ENCODE measurements around the gene SGMS1.
"Not testable (repeated sequence)": the region's sequence is repeated elsewhere in the genome, so short reads cannot be mapped to it uniquely, and the experiment has no call there.

SGMS1 gene

GRCh38 chr10:50552771-50553535 is 70.8 kb downstream of the SGMS1 start:
- FAIRE-seq = no peak

- FAIRE-seq = no peak
These were observed 71.4 kb downstream of the SGMS1 start for GRCh38 chr10:50552308-50552707.

GRCh38 chr10:50551894-50552293 is 71.9 kb downstream of the SGMS1 start:
- FAIRE-seq = no peak

DNA sequence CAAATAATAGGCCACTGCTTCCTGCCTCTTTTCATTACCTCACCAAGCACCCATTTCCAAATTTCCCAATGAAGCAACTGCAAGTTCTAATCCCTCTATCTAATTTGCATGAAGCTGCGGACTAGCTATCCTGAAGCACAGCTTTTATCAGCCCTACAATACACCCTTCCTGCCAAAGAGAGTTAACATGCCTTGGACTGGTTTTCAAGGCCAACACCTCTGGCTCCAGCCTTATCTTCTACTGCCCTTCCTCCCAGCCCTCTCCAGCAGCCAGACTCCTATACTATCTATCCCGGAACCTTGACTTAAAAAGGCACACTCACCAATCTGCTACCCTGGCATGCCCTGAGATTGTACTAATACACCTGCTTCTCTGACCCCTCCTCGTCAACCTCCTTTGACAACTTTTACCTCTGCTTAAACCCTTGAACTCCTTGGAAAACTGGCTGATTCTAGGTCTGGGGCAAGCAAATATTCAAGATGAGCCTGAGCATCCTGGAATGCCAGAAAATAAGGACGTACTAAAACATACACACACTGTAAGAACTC is 73.4 kb downstream of the SGMS1 start:
- FAIRE-seq = no peak

GRCh38 chr10:50549186-50549585 is 74.6 kb downstream of the SGMS1 start:
- not testable (repeated sequence) for FAIRE-seq

GRCh38 chr10:50548481-50548880 is 75.3 kb downstream of the SGMS1 start:
- not testable (repeated sequence) for FAIRE-seq

DNA sequence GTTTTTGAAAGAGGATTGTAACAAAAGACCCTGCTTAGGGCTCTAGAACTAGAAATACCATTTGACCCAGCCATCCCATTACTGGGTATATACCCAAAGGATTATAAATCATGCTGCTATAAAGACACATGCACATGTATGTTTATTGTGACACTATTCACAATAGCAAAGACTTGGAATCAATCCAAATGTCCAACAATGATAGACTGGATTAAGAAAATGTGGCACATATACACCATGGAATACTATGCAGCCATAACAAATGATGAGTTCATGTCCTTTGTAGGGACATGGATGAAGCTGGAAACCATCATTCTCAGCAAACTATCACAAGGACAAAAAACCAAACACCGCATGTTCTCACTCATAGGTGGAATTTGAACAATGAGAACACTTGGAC is 77.5 kb downstream of the SGMS1 start:
- not testable (repeated sequence) for FAIRE-seq

- FAIRE-seq = no peak
These were observed 77.9 kb downstream of the SGMS1 start for GRCh38 chr10:50545846-50546245.

GRCh38 chr10:50544857-50545429 is 78.8 kb downstream of the SGMS1 start:
- FAIRE-seq = no peak

DNA sequence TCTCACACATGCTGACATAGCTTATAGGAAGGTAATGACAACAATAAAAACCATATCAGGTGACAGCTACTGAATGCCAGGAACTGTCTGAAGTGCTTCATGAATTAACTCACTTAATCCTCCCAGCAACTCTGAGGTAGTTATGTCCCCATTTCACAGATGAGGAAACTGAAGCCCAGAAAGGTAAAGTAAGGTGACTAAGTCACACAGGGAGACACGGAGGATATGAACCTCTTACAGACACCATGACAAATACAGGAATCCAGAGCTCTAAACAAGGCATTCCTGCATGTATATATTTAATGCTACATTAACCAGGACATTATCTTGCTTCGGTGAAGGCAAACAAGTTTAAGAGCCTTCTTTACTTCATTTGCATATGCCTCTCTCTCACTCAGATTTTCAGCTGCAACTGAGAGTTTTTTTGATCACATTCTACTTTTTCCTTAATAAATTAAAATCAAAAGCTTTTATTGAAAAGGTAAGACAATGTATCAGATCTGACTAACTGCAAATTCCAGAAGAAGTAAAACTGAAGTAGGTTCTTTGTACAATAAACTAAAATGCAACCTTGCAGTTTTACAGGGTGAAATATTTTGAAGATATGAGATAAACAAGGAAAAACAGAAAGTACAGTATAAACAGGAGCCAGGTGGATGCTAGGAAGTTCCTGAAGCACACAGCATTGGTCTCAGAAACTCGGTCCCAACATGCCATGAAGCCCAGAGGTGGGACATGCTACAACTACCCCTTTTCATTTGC is 79.5 kb downstream of the SGMS1 start:
- FAIRE-seq = no peak

- FAIRE-seq = no peak
These were observed 80.9 kb downstream of the SGMS1 start for GRCh38 chr10:50542871-50543270.

DNA sequence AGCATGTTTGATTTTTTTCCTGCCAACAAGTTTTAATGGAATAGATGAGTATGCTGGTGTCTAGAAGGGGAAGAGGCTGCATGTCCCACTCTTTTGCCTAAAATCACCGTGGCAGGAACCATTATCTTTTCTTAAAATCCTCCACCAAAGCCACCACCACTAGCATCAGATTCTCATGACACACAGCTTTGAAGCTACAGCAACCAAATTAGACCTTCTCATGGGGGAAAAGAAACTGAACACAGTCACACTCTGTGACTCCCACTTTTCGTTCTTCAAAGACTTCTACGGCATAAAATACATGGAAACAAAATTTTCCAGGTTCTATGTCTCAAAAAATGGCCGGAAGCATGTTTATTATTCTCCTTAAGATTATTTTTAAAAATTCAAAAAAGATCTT is 81.8 kb downstream of the SGMS1 start:
- no peak for FAIRE-seq

GRCh38 chr10:50541317-50541716 is 82.4 kb downstream of the SGMS1 start:
- FAIRE-seq = no peak

DNA sequence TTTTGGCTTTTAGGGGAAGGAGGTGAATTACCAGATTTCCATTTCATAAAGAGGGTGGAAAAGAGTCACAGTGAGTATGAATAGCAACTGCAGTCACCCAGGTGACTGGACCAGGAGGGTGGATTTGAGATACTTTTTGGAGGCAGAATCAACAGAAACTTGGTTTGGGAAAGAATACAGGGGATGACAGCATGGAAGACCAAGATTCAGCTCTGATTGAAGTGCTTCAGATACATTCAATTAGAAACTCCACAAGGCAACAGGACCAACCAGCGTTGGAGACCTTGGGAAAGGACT is 83.0 kb downstream of the SGMS1 start:
- FAIRE-seq = no peak

DNA sequence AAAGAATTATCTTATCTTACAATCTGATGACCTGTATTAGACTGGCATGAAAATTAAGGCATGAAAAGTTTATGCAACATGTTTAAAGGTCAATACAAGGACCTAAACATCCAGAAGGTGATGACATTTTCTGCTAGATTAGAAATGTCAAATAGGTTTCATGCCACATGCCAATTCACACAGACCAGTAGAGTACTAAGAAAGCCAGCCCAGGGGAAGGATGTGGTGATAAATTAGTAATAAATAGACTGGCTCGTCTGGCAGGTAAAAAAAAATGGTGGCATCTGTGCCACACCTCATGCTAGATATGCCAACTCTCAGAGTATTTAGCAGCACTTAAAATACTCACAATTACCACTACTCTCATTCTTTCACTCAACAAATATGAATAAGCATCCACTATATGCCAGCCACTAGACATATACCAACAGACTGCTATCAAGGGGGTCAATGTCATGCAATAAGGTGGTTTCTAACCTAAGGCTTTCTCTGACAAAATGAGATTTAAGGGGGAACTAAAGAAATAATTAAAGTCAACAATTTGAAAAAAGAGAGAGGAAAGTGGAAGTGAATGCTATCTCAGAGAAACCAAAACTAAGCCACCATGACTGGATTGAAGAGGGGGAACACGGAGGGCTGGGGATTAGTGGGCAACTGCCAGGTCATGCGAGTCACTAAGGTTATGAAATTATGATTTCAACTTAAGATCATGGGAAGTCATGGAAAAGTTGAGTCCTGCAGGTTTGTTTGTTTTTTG is 83.5 kb downstream of the SGMS1 start:
- no peak for FAIRE-seq

DNA sequence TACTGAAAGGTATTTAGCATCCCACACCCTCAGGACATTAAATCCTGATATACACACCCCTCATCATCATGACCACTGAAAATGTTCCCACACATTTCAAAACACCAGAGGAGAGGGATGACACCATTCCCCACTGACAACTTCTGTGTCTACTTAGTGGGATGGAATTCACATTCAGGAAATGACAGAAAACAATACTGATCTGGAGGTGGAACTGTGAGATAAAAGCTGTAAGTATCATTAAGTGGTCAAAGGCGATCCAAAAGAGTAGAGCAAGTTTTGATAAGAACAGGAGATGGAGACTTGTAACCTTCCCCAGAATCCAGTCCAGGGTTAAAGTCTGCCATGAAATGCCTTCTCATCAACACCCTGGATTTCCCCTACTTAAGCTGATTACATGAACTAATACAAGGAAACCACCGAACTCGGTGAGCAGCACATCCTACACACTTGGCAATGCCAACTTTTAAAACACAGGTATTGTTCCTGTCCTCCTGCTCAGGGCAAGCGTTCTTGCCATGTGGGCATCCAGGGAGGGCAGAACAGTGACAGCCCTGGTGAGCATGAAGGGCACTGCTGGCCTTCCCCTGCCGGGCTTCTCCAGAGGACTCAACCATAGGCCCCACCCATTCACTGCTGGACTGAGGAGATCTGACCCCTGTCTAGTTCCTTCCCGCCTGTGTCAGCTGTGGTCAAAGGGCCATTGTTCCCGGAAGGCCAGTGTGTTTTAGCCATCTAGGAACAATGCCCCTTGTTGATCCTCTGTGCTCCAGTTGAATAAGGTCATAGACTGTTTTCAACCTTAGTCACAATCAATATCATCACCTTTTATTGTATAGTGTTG is 85.0 kb downstream of the SGMS1 start:
- FAIRE-seq = no peak

GRCh38 chr10:50536617-50537240 is 87.0 kb downstream of the SGMS1 start:
- no peak for FAIRE-seq

DNA sequence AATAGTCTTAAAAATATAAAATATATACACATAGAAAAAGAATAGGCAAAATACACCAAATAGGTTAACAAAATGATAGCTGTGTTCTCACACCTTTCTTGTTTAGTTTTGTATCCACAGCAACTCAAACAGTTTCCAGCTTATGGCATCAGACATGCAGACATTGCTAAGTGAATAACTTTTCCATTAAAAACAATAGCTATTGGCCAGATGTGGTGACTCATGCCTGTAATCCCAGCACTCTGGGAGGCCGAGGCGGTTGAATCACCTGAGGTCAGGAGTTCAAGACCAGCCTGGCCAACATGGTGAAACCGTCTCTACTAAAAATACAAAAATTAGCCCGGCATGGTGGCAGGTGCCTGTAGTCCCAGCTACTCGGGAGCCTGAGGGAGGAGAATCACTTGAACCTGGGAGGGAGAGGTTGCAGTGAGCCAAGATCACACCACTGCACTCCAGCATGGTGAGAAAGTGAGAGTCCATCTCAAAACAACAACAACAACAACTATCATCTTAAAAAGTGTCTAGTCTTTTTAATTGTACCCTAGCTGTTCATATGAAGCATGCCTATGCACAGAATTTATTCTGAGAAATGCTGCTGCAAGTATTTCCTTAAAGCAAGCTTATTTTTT is 88.9 kb downstream of the SGMS1 start:
- not testable (repeated sequence) for FAIRE-seq

- no peak for FAIRE-seq
These were observed 90.5 kb downstream of the SGMS1 start for GRCh38 chr10:50533296-50533695.

DNA sequence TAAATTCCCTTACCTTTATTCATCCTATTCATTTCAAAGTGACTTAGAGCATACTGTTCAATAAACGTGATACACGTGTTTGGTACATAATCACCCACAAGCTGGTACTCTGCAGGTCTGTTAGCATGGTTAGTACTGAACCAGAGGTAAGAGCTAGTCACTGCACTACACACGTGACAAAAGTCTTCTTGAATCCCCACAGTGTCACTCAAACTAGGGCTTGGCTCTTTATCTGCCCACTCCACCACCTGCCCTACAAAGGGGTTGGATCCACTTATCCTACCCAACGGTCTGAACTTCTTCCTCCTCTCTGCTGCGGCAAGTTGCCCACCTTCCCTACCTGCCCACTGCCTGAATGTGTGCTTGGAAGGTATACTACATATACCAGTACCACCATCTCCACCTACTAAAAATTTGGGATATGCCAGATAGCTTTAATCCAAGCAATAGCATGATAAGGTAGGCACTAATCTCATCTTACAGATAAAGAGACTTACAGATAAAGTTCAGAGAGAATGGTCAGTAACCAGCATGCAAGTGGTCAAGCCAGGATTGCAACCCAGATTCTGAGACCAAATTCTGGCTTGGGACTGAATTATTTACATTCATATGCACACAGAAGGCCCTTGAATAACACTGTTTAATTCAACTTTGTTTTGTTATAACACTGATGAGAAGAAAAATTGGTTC is 92.2 kb downstream of the SGMS1 start:
- no peak for FAIRE-seq

All from colon (tissue), 2 donors.